Measurements from ENCODE around the gene CTU1.

The CTU1 gene

GRCh38 chr19:51127032-51127431 lies 18.8 kb upstream of the CTU1 start:
- H3K4me1 ChIP-seq (ENCODE audit: control insufficient read depth in 2 of 2, insufficient read depth in 1 of 2, low read depth in 1 of 2, low read length in 2 of 2) = peaks cover under 1 to 2% of the 10 kb centered on the region in 2 donors

GRCh38 chr19:51125421-51126075 lies 17.3 kb upstream of the CTU1 start:
- WGBS, 2 donors (ENCODE audit: extremely low coverage in 2 of 2, insufficient read length in 2 of 2, insufficient replicate concordance in 1 of 2) = no CpG with 5 or more reads among the region's 16 CpGs
- peaks cover 0 to 15% (median 0%) of the 10 kb centered on the region in 3 experiments for H3K27me3 ChIP-seq (ENCODE audit: control insufficient read depth in 3 of 3, insufficient read depth in 3 of 3, low read depth in 1 of 3, low read length in 3 of 3)
- no peak overlapping the region for H3K27ac ChIP-seq (replicated peaks; ENCODE audit: low read length)

More at GRCh38 chr19:51127032-51127431, 18.8 kb upstream of the CTU1 start:
- H3K23ac ChIP-seq (ENCODE audit: low read depth, low read length, poor library complexity) = no peak overlapping the region
- no peak overlapping the region for H3K4me3 ChIP-seq (ENCODE audit: low read length in 2 of 2)
- no peaks in the 10 kb centered on the region for H3K79me1 ChIP-seq (ENCODE audit: low read depth, low read length)
- peak overlapping the region; percentile 31 for H3K4ac ChIP-seq (ENCODE audit: low read length)
- no peaks in the 10 kb centered on the region for H3K9me3 ChIP-seq (replicated peaks in 1 of 2; ENCODE audit: control insufficient read depth in 2 of 2, insufficient read depth in 1 of 2, low read depth in 1 of 2, low read length in 2 of 2)
- no peak overlapping the region for H4K91ac ChIP-seq (ENCODE audit: low read depth, low read length, poor library complexity)
- no peak overlapping the region for H2BK120ac ChIP-seq (ENCODE audit: low read depth, low read length)
- H3K36me3 ChIP-seq (replicated peaks in 1 of 2; ENCODE audit: control insufficient read depth in 2 of 2, insufficient read depth in 2 of 2, low read length in 2 of 2) = no peaks in the 10 kb centered on the region
- no CpG with 5 or more reads among the region's 6 CpGs for whole genome bisulfite sequencing, 2 donors (ENCODE audit: extremely low coverage in 2 of 2, insufficient read length in 2 of 2, insufficient replicate concordance in 1 of 2)
- peak overlapping the region; percentile 16 for H3K9ac ChIP-seq (ENCODE audit: low read depth, low read length, poor library complexity)
- H3K18ac ChIP-seq (ENCODE audit: low read length) = peak overlapping the region; percentile 19
- H4K8ac ChIP-seq (ENCODE audit: low read depth, low read length) = no peak overlapping the region
- no peak overlapping the region for H2BK12ac ChIP-seq (ENCODE audit: low read length)
- no peak for DNase-seq (ENCODE audit: low spot score)
- peak overlapping the region; percentile 24 for H2BK15ac ChIP-seq (ENCODE audit: low read length)
- no peak overlapping the region for H3K14ac ChIP-seq (ENCODE audit: low read length)
- no peak overlapping the region for H3K27ac ChIP-seq (replicated peaks; ENCODE audit: low read length)
- H3K27me3 ChIP-seq (ENCODE audit: control insufficient read depth in 3 of 3, insufficient read depth in 3 of 3, low read depth in 1 of 3, low read length in 3 of 3) = peaks cover 0 to 20% (median 0%) of the 10 kb centered on the region in 3 experiments
- H2AK5ac ChIP-seq (ENCODE audit: low read depth, low read length) = peak overlapping the region; percentile 76
- H2BK5ac ChIP-seq (ENCODE audit: low read length) = no peak overlapping the region
- no peak overlapping the region for H3K4me2 ChIP-seq (ENCODE audit: insufficient read depth, low read length, poor library complexity, severe bottlenecking)
- no peak overlapping the region for H2AFZ ChIP-seq (ENCODE audit: low read length)

GRCh38 chr19:51124729-51125128 lies 16.5 kb upstream of the CTU1 start, which contains the start of gene SIGLEC9:
SIGLEC9 (plus strand) TSS chr19:51124906; CDS start chr19:51124975, 69 bp downstream.
- Histone ChIP-seq H3K23ac (ENCODE audit: low read depth, low read length, poor library complexity) (peak within 1 kb of the TSS; percentile 89), H2BK15ac (ENCODE audit: low read length) (peak within 1 kb of the TSS; percentile 49), H3K9me3 (replicated peaks in 1 of 2; ENCODE audit: control insufficient read depth in 2 of 2, insufficient read depth in 1 of 2, low read depth in 1 of 2, low read length in 2 of 2) (no peaks in the 10 kb centered on the region), H3K27ac (replicated peaks; ENCODE audit: low read length) (no peak within 1 kb of the TSS), H3K4me3 (ENCODE audit: low read length in 2 of 2) (no peak within 1 kb of the TSS), H3K4me2 (ENCODE audit: insufficient read depth, low read length, poor library complexity, severe bottlenecking) (no peak within 1 kb of the TSS), H2AK5ac (ENCODE audit: low read depth, low read length) (peak within 1 kb of the TSS; percentile 75), H3K79me1 (ENCODE audit: low read depth, low read length) (no peaks in the 10 kb centered on the region), H3K4me1 (ENCODE audit: control insufficient read depth in 2 of 2, insufficient read depth in 1 of 2, low read depth in 1 of 2, low read length in 2 of 2) (peaks cover 0 to 2% of the 10 kb centered on the region in 2 donors), H3K14ac (ENCODE audit: low read length) (no peak within 1 kb of the TSS), H4K8ac (ENCODE audit: low read depth, low read length) (no peak within 1 kb of the TSS), H3K4ac (ENCODE audit: low read length) (peak within 1 kb of the TSS; percentile 53), H3K18ac (ENCODE audit: low read length) (peak within 1 kb of the TSS; percentile 53), H2AFZ (ENCODE audit: low read length) (no peak within 1 kb of the TSS), H3K36me3 (replicated peaks in 1 of 2; ENCODE audit: control insufficient read depth in 2 of 2, insufficient read depth in 2 of 2, low read length in 2 of 2) (no peaks in the 10 kb centered on the region), H2BK5ac (ENCODE audit: low read length) (no peak within 1 kb of the TSS), H2BK120ac (ENCODE audit: low read depth, low read length) (peak within 1 kb of the TSS; percentile 81), H2BK12ac (ENCODE audit: low read length) (no peak within 1 kb of the TSS), H4K91ac (ENCODE audit: low read depth, low read length, poor library complexity) (no peak within 1 kb of the TSS), H3K27me3 (ENCODE audit: control insufficient read depth in 3 of 3, insufficient read depth in 3 of 3, low read depth in 1 of 3, low read length in 3 of 3) (peaks cover 0 to 13% (median 0%) of the 10 kb centered on the region in 3 experiments), H3K9ac (ENCODE audit: low read depth, low read length, poor library complexity) (peak within 1 kb of the TSS; percentile 38)
- no peak for DNase-seq (ENCODE audit: low spot score)
- WGBS, 2 donors (ENCODE audit: extremely low coverage in 2 of 2, insufficient read length in 2 of 2, insufficient replicate concordance in 1 of 2) = no CpG with 5 or more reads among the region's 14 CpGs

More at GRCh38 chr19:51125421-51126075, 17.3 kb upstream of the CTU1 start:
- H2AK5ac ChIP-seq (ENCODE audit: low read depth, low read length) = peak overlapping the region; percentile 75
- H3K4me3 ChIP-seq (ENCODE audit: low read length in 2 of 2) = peak overlapping the region in 1 of 2 donors; percentile 35
- H2BK15ac ChIP-seq (ENCODE audit: low read length) = peak overlapping the region; percentile 40
- H3K4me2 ChIP-seq (ENCODE audit: insufficient read depth, low read length, poor library complexity, severe bottlenecking) = no peak overlapping the region
- H3K36me3 ChIP-seq (replicated peaks in 1 of 2; ENCODE audit: control insufficient read depth in 2 of 2, insufficient read depth in 2 of 2, low read length in 2 of 2) = no peaks in the 10 kb centered on the region
- H2AFZ ChIP-seq (ENCODE audit: low read length) = no peak overlapping the region
- no peaks in the 10 kb centered on the region for H3K79me1 ChIP-seq (ENCODE audit: low read depth, low read length)
- H3K4me1 ChIP-seq (ENCODE audit: control insufficient read depth in 2 of 2, insufficient read depth in 1 of 2, low read depth in 1 of 2, low read length in 2 of 2) = peaks cover 0 to 2% of the 10 kb centered on the region in 2 donors
- no peak for DNase-seq (ENCODE audit: low spot score)
- no peak overlapping the region for H2BK12ac ChIP-seq (ENCODE audit: low read length)
- no peak overlapping the region for H4K91ac ChIP-seq (ENCODE audit: low read depth, low read length, poor library complexity)
- H2BK5ac ChIP-seq (ENCODE audit: low read length) = no peak overlapping the region
- H3K18ac ChIP-seq (ENCODE audit: low read length) = peak overlapping the region; percentile 53
- H4K8ac ChIP-seq (ENCODE audit: low read depth, low read length) = no peak overlapping the region
- peak overlapping the region; percentile 49 for H3K23ac ChIP-seq (ENCODE audit: low read depth, low read length, poor library complexity)
- H3K9ac ChIP-seq (ENCODE audit: low read depth, low read length, poor library complexity) = no peak overlapping the region
- H3K14ac ChIP-seq (ENCODE audit: low read length) = no peak overlapping the region
- no peak overlapping the region for H3K4ac ChIP-seq (ENCODE audit: low read length)
- no peaks in the 10 kb centered on the region for H3K9me3 ChIP-seq (replicated peaks in 1 of 2; ENCODE audit: control insufficient read depth in 2 of 2, insufficient read depth in 1 of 2, low read depth in 1 of 2, low read length in 2 of 2)
- H2BK120ac ChIP-seq (ENCODE audit: low read depth, low read length) = no peak overlapping the region

GRCh38 chr19:51124216-51124615 lies 16.0 kb upstream of the CTU1 start:
- Histone ChIP-seq H3K9me3 (replicated peaks in 1 of 2; ENCODE audit: control insufficient read depth in 2 of 2, insufficient read depth in 1 of 2, low read depth in 1 of 2, low read length in 2 of 2) (no peaks in the 10 kb centered on the region), H2AFZ (ENCODE audit: low read length) (no peak overlapping the region), H3K36me3 (replicated peaks in 1 of 2; ENCODE audit: control insufficient read depth in 2 of 2, insufficient read depth in 2 of 2, low read length in 2 of 2) (no peaks in the 10 kb centered on the region), H3K9ac (ENCODE audit: low read depth, low read length, poor library complexity) (no peak overlapping the region), H3K79me1 (ENCODE audit: low read depth, low read length) (no peaks in the 10 kb centered on the region), H3K4me3 (ENCODE audit: low read length in 2 of 2) (no peak overlapping the region), H2AK5ac (ENCODE audit: low read depth, low read length) (no peak overlapping the region), H3K23ac (ENCODE audit: low read depth, low read length, poor library complexity) (peak overlapping the region; percentile 63), H2BK5ac (ENCODE audit: low read length) (no peak overlapping the region), H4K8ac (ENCODE audit: low read depth, low read length) (no peak overlapping the region), H3K14ac (ENCODE audit: low read length) (no peak overlapping the region), H3K27ac (replicated peaks; ENCODE audit: low read length) (no peak overlapping the region), H3K4me1 (ENCODE audit: control insufficient read depth in 2 of 2, insufficient read depth in 1 of 2, low read depth in 1 of 2, low read length in 2 of 2) (peaks cover 0 to 2% of the 10 kb centered on the region in 2 donors), H2BK12ac (ENCODE audit: low read length) (no peak overlapping the region), H4K91ac (ENCODE audit: low read depth, low read length, poor library complexity) (no peak overlapping the region), H2BK120ac (ENCODE audit: low read depth, low read length) (peak overlapping the region; percentile 81), H3K27me3 (ENCODE audit: control insufficient read depth in 3 of 3, insufficient read depth in 3 of 3, low read depth in 1 of 3, low read length in 3 of 3) (peaks cover 0 to 15% (median 0%) of the 10 kb centered on the region in 3 experiments), H3K18ac (ENCODE audit: low read length) (no peak overlapping the region), H3K4ac (ENCODE audit: low read length) (peak overlapping the region; percentile 53), H3K4me2 (ENCODE audit: insufficient read depth, low read length, poor library complexity, severe bottlenecking) (no peak overlapping the region), H2BK15ac (ENCODE audit: low read length) (peak overlapping the region; percentile 49)
- no peak for DNase-seq (ENCODE audit: low spot score)
- WGBS, 2 donors (ENCODE audit: extremely low coverage in 2 of 2, insufficient read length in 2 of 2, insufficient replicate concordance in 1 of 2) = no CpG with 5 or more reads among the region's 9 CpGs
